H1 (cell line): ENCODE data around the gene NUCB1. TPM values are rescaled to one million over a fixed set of nuclear protein-coding genes. Genes with fewer than 3 reads are reported as not detected.

Source experiments
- CTCF ChIA-PET: fragments of 300-600 bp; sonication (Branson Sonifier 250); formaldehyde crosslinking; loops from one replicate; lab custom pipeline; 2021; ENCODE audit not compliant: partially characterized antibody; lab: Charles Lee
- POLR2A ChIA-PET: fragments of 300-600 bp; sonication (Branson Sonifier 250); formaldehyde crosslinking; loops from one replicate; lab custom pipeline; 2021; ENCODE audit warnings: inconsistent platforms; ENCODE audit not compliant: partially characterized antibody; lab: Charles Lee
- DNase-seq, 2 experiments: peaks; one replicate each; pipeline versions ENCODE4 v3.0.0 to v3.0.0-alpha.2; 2010 to 2022; ENCODE audit warnings: low spot score in 2 of 2, low read depth in 1 of 2, mixed read lengths in 1 of 2
- FAIRE-seq: peaks from 2 replicates; lab custom pipeline; 2011; peaks lifted over from hg19 to GRCh38; lab: Jason Lieb, UNC
- H2AFZ ChIP-seq: 2 replicates; pipeline ENCODE4 v1.8.1; 2012; ENCODE audit warnings: low read length, inconsistent platforms
- H2AK5ac ChIP-seq: 2 replicates; pipeline ENCODE4 v1.6.1; 2013; ENCODE audit warnings: low read depth, low read length
- H2BK120ac ChIP-seq: replicated peaks from 2 replicates; pipeline ENCODE3; 2013; ENCODE audit warnings: low read depth, low read length, inconsistent platforms
- H2BK12ac ChIP-seq: 2 replicates; pipeline ENCODE4 v1.6.1; 2013; ENCODE audit warnings: low read depth, low read length
- H2BK15ac ChIP-seq: 2 replicates; pipeline ENCODE4 v1.6.1; 2013; ENCODE audit warnings: low read length
- H2BK20ac ChIP-seq: 2 replicates; pipeline ENCODE4 v1.6.1; 2013; ENCODE audit warnings: low read length
- H2BK5ac ChIP-seq: 2 replicates; pipeline ENCODE4 v1.6.1; 2013; ENCODE audit warnings: low read depth, low read length
- H3K14ac ChIP-seq: 2 replicates; pipeline ENCODE4 v1.6.1; 2013; ENCODE audit warnings: inconsistent platforms; ENCODE audit not compliant: insufficient read length
- H3K18ac ChIP-seq: 2 replicates; pipeline ENCODE4 v1.6.1; 2013; ENCODE audit warnings: low read length; ENCODE audit errors: extremely low read depth
- H3K23ac ChIP-seq: 2 replicates; pipeline ENCODE4 v1.6.1; 2013; ENCODE audit warnings: inconsistent platforms; ENCODE audit not compliant: insufficient read length
- H3K23me2 ChIP-seq: 2 replicates; pipeline ENCODE4 v1.6.1; 2013; ENCODE audit warnings: low read depth, low read length
- H3K27ac ChIP-seq: 2 replicates; pipeline ENCODE4 v1.6.1; 2011; ENCODE audit warnings: low read depth, low read length, inconsistent platforms
- H3K27me3 ChIP-seq, 4 experiments: replicated peaks in 1 of 4; 1 replicate in 1 of 4; 2 replicates in 3 of 4; pipeline versions ENCODE4 v1.6.1 to v1.8.1; 2011 to 2013; ENCODE audit warnings: low read length in 3 of 4, mild to moderate bottlenecking in 3 of 4, inconsistent platforms in 2 of 4, mixed read lengths in 2 of 4, moderate library complexity in 1 of 4; ENCODE audit not compliant: control insufficient read depth in 3 of 4, insufficient read depth in 3 of 4; ENCODE audit errors: extremely low read depth in 1 of 4
- H3K36me3 ChIP-seq, 4 experiments: 2 replicates each; pipeline versions ENCODE4 v1.6.1 to v1.8.1; 2011 to 2013; ENCODE audit warnings: mild to moderate bottlenecking in 4 of 4, low read length in 3 of 4, moderate library complexity in 2 of 4, control low read depth in 1 of 4, inconsistent platforms in 1 of 4; ENCODE audit not compliant: insufficient read depth in 4 of 4, control insufficient read depth in 2 of 4
- H3K4ac ChIP-seq: replicated peaks from 2 replicates; pipeline ENCODE3; 2013; ENCODE audit warnings: low read length, low read depth, mixed read lengths, inconsistent platforms; ENCODE audit not compliant: insufficient read length
- H3K4me1 ChIP-seq, 4 experiments: replicated peaks in 1 of 4; 1 replicate in 1 of 4; 2 replicates in 3 of 4; pipeline versions ENCODE4 v1.6.1 to v1.8.1; 2011 to 2013; ENCODE audit warnings: low read length in 3 of 4, inconsistent platforms in 2 of 4, mixed read lengths in 1 of 4; ENCODE audit not compliant: insufficient read depth in 4 of 4, control insufficient read depth in 3 of 4
- H3K4me2 ChIP-seq, 2 experiments: 2 replicates each; pipeline versions ENCODE4 v1.6.1 to v1.8.1; 2011 to 2013; ENCODE audit warnings: low read depth in 2 of 2, low read length in 2 of 2, control low read depth in 1 of 2, inconsistent platforms in 1 of 2, mild to moderate bottlenecking in 1 of 2; ENCODE audit not compliant: insufficient read depth in 1 of 2
- H3K4me3 ChIP-seq, 4 experiments: fragments of 200-600, 300-600 bp in 1 of 4; sonication (generic), shearing (Covaris generic), sonication (Bioruptor Twin) in 1 of 4; 2 replicates each; pipeline versions ENCODE4 v1.5.1 to v1.8.1; 2011 to 2016; ENCODE audit warnings: low read length in 4 of 4, low read depth in 3 of 4, control low read depth in 2 of 4, inconsistent platforms in 2 of 4, mild to moderate bottlenecking in 2 of 4, mixed read lengths in 1 of 4, moderate library complexity in 1 of 4; ENCODE audit not compliant: insufficient read depth in 2 of 4; ENCODE audit errors: extremely low read depth in 1 of 4
- H3K56ac ChIP-seq: replicated peaks from 2 replicates; pipeline ENCODE3; 2013; ENCODE audit warnings: low read depth, mild to moderate bottlenecking, mixed read lengths, low read length, inconsistent platforms; ENCODE audit not compliant: insufficient read length
- H3K79me1 ChIP-seq: 2 replicates; pipeline ENCODE4 v1.6.1; 2013; ENCODE audit warnings: low read depth, low read length, control low read depth
- H3K79me2 ChIP-seq, 2 experiments: 2 replicates each; pipeline versions ENCODE4 v1.6.1 to v1.8.1; 2012 to 2013; ENCODE audit warnings: low read length in 2 of 2, mild to moderate bottlenecking in 2 of 2, inconsistent platforms in 1 of 2; ENCODE audit not compliant: insufficient read depth in 2 of 2, control insufficient read depth in 1 of 2
- H3K9ac ChIP-seq, 4 experiments: replicated peaks in 1 of 4; 1 replicate in 1 of 4; 2 replicates in 3 of 4; pipeline versions ENCODE4 v1.6.1 to v1.8.1; 2011 to 2013; ENCODE audit warnings: low read depth in 3 of 4, low read length in 3 of 4, control low read depth in 2 of 4, mild to moderate bottlenecking in 2 of 4, moderate library complexity in 2 of 4, inconsistent platforms in 1 of 4; ENCODE audit errors: extremely low read depth in 1 of 4
- H3K9me3 ChIP-seq, 2 experiments: 2 replicates each; pipeline versions ENCODE4 v1.6.1 to v1.8.1; 2012 to 2013; ENCODE audit warnings: mild to moderate bottlenecking in 2 of 2, moderate library complexity in 2 of 2, control low read depth in 1 of 2, inconsistent platforms in 1 of 2, low read depth in 1 of 2, low read length in 1 of 2, mixed read lengths in 1 of 2; ENCODE audit not compliant: insufficient read depth in 2 of 2
- H4K20me1 ChIP-seq, 2 experiments: replicated peaks in 1 of 2; 2 replicates each; pipeline versions ENCODE3 to v1.8.1; 2011 to 2013; ENCODE audit warnings: inconsistent platforms in 2 of 2, low read length in 2 of 2, mild to moderate bottlenecking in 1 of 2; ENCODE audit not compliant: insufficient read depth in 2 of 2, control insufficient read depth in 1 of 2
- H4K5ac ChIP-seq: 2 replicates; pipeline ENCODE4 v1.6.1; 2013; ENCODE audit warnings: low read length, low read depth, mixed read lengths, inconsistent platforms; ENCODE audit not compliant: insufficient read length
- H4K8ac ChIP-seq: 2 replicates; pipeline ENCODE4 v1.8.0; 2013; ENCODE audit warnings: mild to moderate bottlenecking, moderate library complexity, low read length, inconsistent platforms; ENCODE audit not compliant: insufficient read depth; ENCODE audit errors: extremely low read depth
- H4K91ac ChIP-seq: replicated peaks from 2 replicates; pipeline ENCODE3; 2013; ENCODE audit warnings: low read length, mixed read lengths, inconsistent platforms; ENCODE audit not compliant: insufficient read length
- KDM4A ChIP-seq: IDR thresholded peaks from one replicate; pipeline ENCODE4 v1.7.1; 2012; ENCODE audit warnings: low read depth, mild to moderate bottlenecking, moderate library complexity, low read length, inconsistent platforms; ENCODE audit not compliant: severe bottlenecking
- POLR2AphosphoS5 ChIP-seq: IDR thresholded peaks from 2 replicates; pipeline ENCODE4 v1.6.1; 2011; ENCODE audit warnings: low read depth, low read length
- WGBS, 2 experiments: shearing (Covaris generic) in 1 of 2; methylation state at CpG; one replicate each; pipeline versions ENCODE4 v1.1.6 to v1.1.7; 2013 to 2015; ENCODE audit warnings: low lambda C conversion rate in 2 of 2, mixed read lengths in 2 of 2, inconsistent platforms in 1 of 2, low coverage in 1 of 2, missing lambda C conversion rate in 1 of 2; ENCODE audit not compliant: insufficient replicate concordance in 2 of 2, insufficient coverage in 1 of 2, insufficient read length in 1 of 2; ENCODE audit errors: extremely low coverage in 1 of 2, missing lambda C conversion rate in 1 of 2; 5-methylcytosine and 5-hydroxymethylcytosine counted together
- polyA plus RNA-seq, 7 experiments: library from polyadenylated mRNA; depleted of rRNA in 3 of 7; stranded (reverse) in 5 of 7; unstranded in 2 of 7; fragments of >200 nt in 5 of 7; fragments of 200-250 nt in 2 of 7; gene quantifications; 1 replicate in 5 of 7; 2 replicates in 1 of 7; 4 replicates in 1 of 7; pipeline versions ENCODE4 v1.2.1 to v1.2.3, GENCODE V29; 2011 to 2013; ENCODE audit warnings: missing spikeins in 2 of 7, mixed read lengths in 2 of 7
- total RNA-seq: library from RNA; stranded (reverse); fragmentation: NEBNext Ultra II Directional; extraction: Animal tissue kit (Norgen Biotek cat#: 25700); gene quantifications from 2 replicates; pipeline ENCODE4 v1.2.1, GENCODE V29; 2021

Gene NUCB1
- total and polyA plus RNA-seq, 2 of the 8 experiments (the other 6 are each of a cell fraction or from before 2014, with no cell fraction given), result 111 to 121 TPM

GRCh38 chr19:48959341-48960239, 59.5 kb downstream of the NUCB1 start:
- no peak overlapping the region for H2BK120ac ChIP-seq
- no peak overlapping the region for H2AK5ac ChIP-seq
- no peak overlapping the region for H3K14ac ChIP-seq
- no peak overlapping the region for H3K9ac ChIP-seq
- no peak overlapping the region for H4K8ac ChIP-seq
- H4K20me1 ChIP-seq, result peaks cover 2 to 9% of the 10 kb centered on the region in 2 experiments
- H3K79me2 ChIP-seq, result peaks cover 0 to 19% of the 10 kb centered on the region in 2 experiments; a peak in 2 of 4 replicates
- H3K36me3 ChIP-seq, result peaks cover 9 to 23% (median 11%) of the 10 kb centered on the region in 4 experiments; a peak in 6 of 8 replicates
- no peak overlapping the region for H2BK5ac ChIP-seq
- no peak overlapping the region for H3K27ac ChIP-seq
- H3K4me1 ChIP-seq, result peaks cover 4 to 27% (median 17%) of the 10 kb centered on the region in 4 experiments
- H3K23me2 ChIP-seq, result peaks cover 10% of the 10 kb centered on the region; the same call in 1 of the 2 replicates
- POLR2A ChIA-PET, result interaction anchor here (0.7 to 2.9 kb wide), 10 partner anchors 8 to 325 kb away, joined by 3 to 16 read pairs (median 4); partner anchors contain the start of gene DHDH
- no peak overlapping the region for H3K4me2 ChIP-seq
- H3K56ac ChIP-seq, result no peak overlapping the region
- H2BK15ac ChIP-seq, result no peak overlapping the region
- no peaks in the 10 kb centered on the region for H3K27me3 ChIP-seq
- DNase-seq, result no peak
- H3K4me3 ChIP-seq, result no peak overlapping the region
- no peak for FAIRE-seq
- no peak overlapping the region for H2AFZ ChIP-seq
- no peak overlapping the region for H2BK20ac ChIP-seq
- no peak overlapping the region for H3K23ac ChIP-seq
- no peak overlapping the region for H3K18ac ChIP-seq
- TF ChIP-seq POLR2AphosphoS5, result peak; percentile 56; the same call in 1 of the 2 replicates
- TF ChIP-seq KDM4A, result no peak
- TF ChIP-seq, all 59 proteins: peak for 1
- 86% methylated on average over 11 of the region's 16 CpGs; no CpG with 5 or more reads in 1 of the 2 experiments for WGBS, 2 experiments
- Histone ChIP-seq H3K4ac (no peak overlapping the region), H2BK12ac (no peak overlapping the region), H4K91ac (no peak overlapping the region), H4K5ac (no peak overlapping the region), H3K79me1 (peaks cover 3% of the 10 kb centered on the region), H3K9me3 (no peaks in the 10 kb centered on the region)
- CTCF ChIA-PET, result interaction anchor here (0.6 to 2.9 kb wide), 2 partner anchors 11 to 215 kb away, joined by 3 to 11 read pairs; no protein-coding TSS in a partner anchor
